Transverse colon (tissue), 4 donors: ENCODE measurements around the gene PALMD. TPM values are rescaled to one million over a fixed set of nuclear protein-coding genes. Genes with fewer than 3 reads are reported as not detected.

Experiments
- DNase-seq: peaks from one replicate; pipeline ENCODE4 v3.0.0-alpha.2; 2019
- H3K27ac ChIP-seq, 4 donors: fragments of 200-600 bp; sonication (generic); 2 replicates each; pipeline ENCODE4 v1.5.1; 2016 to 2018; ENCODE audit warnings: inconsistent platforms in 4 of 4
- H3K27me3 ChIP-seq: fragments of 200-600 bp; sonication (generic); 2 replicates; pipeline ENCODE4 v1.5.1; 2017; ENCODE audit warnings: inconsistent platforms
- H3K36me3 ChIP-seq, 4 donors: fragments of 200-600 bp; sonication (generic); 2 replicates each; pipeline ENCODE4 v1.5.1; 2017 to 2019; ENCODE audit warnings: inconsistent platforms in 4 of 4
- H3K4me1 ChIP-seq, 4 donors: fragments of 200-600 bp; sonication (generic); 2 replicates each; pipeline ENCODE4 v1.5.1; 2017 to 2020; ENCODE audit warnings: inconsistent platforms in 4 of 4
- H3K4me3 ChIP-seq, 4 donors: fragments of 200-600 bp; sonication (generic); 1 replicate in 1 of 4; 2 replicates in 3 of 4; pipeline versions ENCODE4 v1.5.1 to v1.6.1; 2017 to 2019; ENCODE audit warnings: inconsistent platforms in 4 of 4
- H3K9me3 ChIP-seq, 2 donors: fragments of 200-600 bp; sonication (generic); 2 replicates each; pipeline ENCODE4 v1.5.1; 2017 to 2019; ENCODE audit warnings: inconsistent platforms in 2 of 2
- EP300 ChIP-seq: sonication (generic); formaldehyde crosslinking; IDR thresholded peaks from one replicate; pipeline ENCODE4 v1.6.1; 2017; ENCODE audit warnings: antibody characterized with exemption, low read depth
- POLR2A ChIP-seq: fragments of 450-650 bp; IDR thresholded peaks from one replicate; pipeline ENCODE4 v1.6.1; 2016; ENCODE audit warnings: antibody characterized with exemption, mild to moderate bottlenecking, moderate library complexity
- POLR2AphosphoS5 ChIP-seq, 3 donors: sonication (generic); formaldehyde crosslinking; IDR thresholded peaks; one replicate each; pipeline ENCODE4 v1.6.1; 2016; ENCODE audit warnings: antibody characterized with exemption in 3 of 3
- WGBS, 2 donors: methylation state at CpG; one replicate each; pipeline ENCODE4 v1.1.5; 2018; ENCODE audit warnings: low coverage in 1 of 2; 5-methylcytosine and 5-hydroxymethylcytosine counted together
- in situ Hi-C, 4 donors: fragments of 200-750 bp; cut with MboI; loops; one replicate each; pipeline versions ENCODE4 v1.15.0 to v1.15.1; 2017; ENCODE audit warnings: low sequenced_read_pairs in 3 of 4, low pct_ligation_motif_present in 1 of 4, low pct_unique_long_range_greater_than_20kb in 1 of 4
- intact Hi-C: fragments of 100-400 bp; cut with DNase I; formaldehyde crosslinking; loops from one replicate; pipeline ENCODE4 v1.15.1; 2023; ENCODE audit warnings: low total_unique reads
- total RNA-seq, 4 donors: library from RNA; depleted of rRNA; stranded (reverse); fragments of >200 nt; gene quantifications; one replicate each; pipeline ENCODE4 v1.1.0, GENCODE V29; 2016
- TF ChIP-seq, protein P1 (sequence below), 5 experiments: fragments of 200-600 bp in 3 of 5; fragments of 450-650 bp in 2 of 5; sonication (generic) in 3 of 5; IDR thresholded peaks; 1 replicate in 2 of 5; 2 replicates in 3 of 5; pipeline ENCODE4 v1.5.1; 2016 to 2017; ENCODE audit warnings: antibody characterized with exemption in 5 of 5, inconsistent platforms in 3 of 5, mild to moderate bottlenecking in 2 of 5, moderate library complexity in 1 of 5

PALMD gene
- total RNA-seq, 4 donors from 2014 or later: 1.9 to 4.4 (median 2.9) TPM

DNA sequence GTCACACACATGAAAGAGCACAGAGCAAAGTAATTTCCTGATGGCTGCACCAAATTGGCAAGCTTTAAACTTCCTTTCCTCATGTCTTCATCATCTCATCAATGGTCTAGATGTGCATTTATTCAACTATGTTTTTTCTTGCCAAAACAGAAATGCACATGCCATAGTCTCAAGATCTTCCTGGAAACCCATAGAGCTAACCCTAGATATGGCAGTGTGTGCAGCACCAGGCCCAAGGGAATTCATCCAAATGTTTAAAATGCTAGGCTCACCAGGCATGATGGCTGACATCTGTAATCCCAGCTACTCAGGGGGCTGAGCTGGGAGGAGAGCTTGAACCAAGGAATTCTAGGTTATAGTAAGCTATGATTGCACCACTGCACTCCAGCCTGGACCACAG is 31.2 kb upstream of the PALMD start:
- Histone ChIP-seq H3K36me3 (no peaks in the 10 kb centered on the region), H3K9me3 (no peaks in the 10 kb centered on the region), H3K4me1 (no peaks in the 10 kb centered on the region), H3K27me3 (no peaks in the 10 kb centered on the region), H3K27ac (no peak overlapping the region), H3K4me3 (no peak overlapping the region)
- DNase-seq: no peak
- in situ Hi-C loops: no loop called here
- intact Hi-C loops: no loop called here
- no peak for TF ChIP-seq POLR2AphosphoS5 (IDR thresholded peaks at IDR 0.05)
- TF ChIP-seq, protein P1, sequence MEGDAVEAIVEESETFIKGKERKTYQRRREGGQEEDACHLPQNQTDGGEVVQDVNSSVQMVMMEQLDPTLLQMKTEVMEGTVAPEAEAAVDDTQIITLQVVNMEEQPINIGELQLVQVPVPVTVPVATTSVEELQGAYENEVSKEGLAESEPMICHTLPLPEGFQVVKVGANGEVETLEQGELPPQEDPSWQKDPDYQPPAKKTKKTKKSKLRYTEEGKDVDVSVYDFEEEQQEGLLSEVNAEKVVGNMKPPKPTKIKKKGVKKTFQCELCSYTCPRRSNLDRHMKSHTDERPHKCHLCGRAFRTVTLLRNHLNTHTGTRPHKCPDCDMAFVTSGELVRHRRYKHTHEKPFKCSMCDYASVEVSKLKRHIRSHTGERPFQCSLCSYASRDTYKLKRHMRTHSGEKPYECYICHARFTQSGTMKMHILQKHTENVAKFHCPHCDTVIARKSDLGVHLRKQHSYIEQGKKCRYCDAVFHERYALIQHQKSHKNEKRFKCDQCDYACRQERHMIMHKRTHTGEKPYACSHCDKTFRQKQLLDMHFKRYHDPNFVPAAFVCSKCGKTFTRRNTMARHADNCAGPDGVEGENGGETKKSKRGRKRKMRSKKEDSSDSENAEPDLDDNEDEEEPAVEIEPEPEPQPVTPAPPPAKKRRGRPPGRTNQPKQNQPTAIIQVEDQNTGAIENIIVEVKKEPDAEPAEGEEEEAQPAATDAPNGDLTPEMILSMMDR (IDR thresholded peaks at IDR 0.05): no peak
- TF ChIP-seq POLR2A: no peak
- TF ChIP-seq EP300: no peak

DNA sequence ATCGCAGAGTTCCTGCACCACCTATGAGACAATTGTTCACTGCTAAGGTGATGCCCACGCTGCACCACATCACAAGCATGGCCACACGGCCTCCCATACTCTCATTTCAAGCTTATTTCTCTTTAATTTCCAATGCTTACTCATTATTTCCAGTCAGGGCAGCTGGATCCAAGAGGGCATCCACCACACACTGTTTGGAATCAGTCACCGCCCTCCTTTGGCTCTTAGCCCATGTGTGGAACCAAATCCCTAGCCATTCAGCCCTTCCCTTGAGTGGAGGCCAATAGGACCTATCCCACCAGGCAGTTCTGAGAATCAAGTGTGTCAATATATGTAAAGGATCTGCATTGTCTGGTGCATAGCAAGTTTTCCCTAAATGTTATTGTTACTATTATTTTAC is 26.3 kb upstream of the PALMD start:
- H3K27ac ChIP-seq: no peak overlapping the region

DNA sequence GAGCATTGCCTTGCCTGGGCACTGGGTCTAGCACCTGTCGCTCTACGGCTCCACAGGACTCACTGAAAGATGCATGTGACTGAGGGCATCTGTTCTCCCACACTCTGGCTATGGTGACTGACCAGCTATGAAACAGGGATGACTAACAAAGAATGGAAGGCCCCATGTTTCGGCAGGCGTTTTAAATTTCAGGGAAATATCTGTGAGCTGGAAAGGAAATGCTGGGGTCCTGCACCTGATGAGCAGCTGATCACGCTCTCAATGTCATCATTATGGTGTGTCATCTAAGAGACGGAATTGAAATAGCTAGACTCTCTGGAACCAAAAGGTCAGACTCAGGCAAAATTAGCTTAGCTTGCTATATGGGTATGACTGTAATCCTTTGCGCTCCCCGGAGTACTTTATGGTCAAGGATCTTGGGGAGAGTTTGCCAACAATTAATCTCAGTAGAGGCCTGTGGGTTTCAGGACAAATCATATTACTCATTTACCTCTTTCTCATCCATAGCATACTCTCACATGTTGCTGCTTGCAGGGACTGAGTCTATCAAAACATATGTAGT is 24.5 kb upstream of the PALMD start:
- in situ Hi-C loops (no loop called here), intact Hi-C loops (no loop called here)
- no peak overlapping the region for H3K4me3 ChIP-seq
- no peaks in the 10 kb centered on the region for H3K9me3 ChIP-seq
- H3K27ac ChIP-seq: no peak overlapping the region
- peaks cover 0 to 3% (median 0%) of the 10 kb centered on the region in 4 donors for H3K4me1 ChIP-seq
- H3K36me3 ChIP-seq: no peaks in the 10 kb centered on the region
- TF ChIP-seq, protein P1 (IDR thresholded peaks at IDR 0.05): no peak
- TF ChIP-seq POLR2AphosphoS5 (IDR thresholded peaks at IDR 0.05) (no peak), POLR2A (no peak), EP300 (no peak)
- no peak for DNase-seq
- H3K27me3 ChIP-seq: no peaks in the 10 kb centered on the region
- 89 to 94% methylated on average over 6 to 8 of the region's 8 CpGs for WGBS, 2 donors

More for the DNA sequence above, 26.3 kb upstream of the PALMD start:
- intact Hi-C loops: no loop called here
- no peak overlapping the region for H3K4me3 ChIP-seq
- no peaks in the 10 kb centered on the region for H3K36me3 ChIP-seq
- no peaks in the 10 kb centered on the region for H3K27me3 ChIP-seq
- no peak for TF ChIP-seq POLR2A
- TF ChIP-seq, protein P1 (IDR thresholded peaks at IDR 0.05): no peak
- no peak for TF ChIP-seq POLR2AphosphoS5 (IDR thresholded peaks at IDR 0.05)
- TF ChIP-seq EP300: no peak
- no peak for DNase-seq
- WGBS, 2 donors: 78% methylated on average over 4 of the region's 4 CpGs; no CpG with 5 or more reads in 1 of the 2 donors
- H3K4me1 ChIP-seq: peaks cover 0 to 3% (median 0%) of the 10 kb centered on the region in 4 donors
- no peaks in the 10 kb centered on the region for H3K9me3 ChIP-seq
- in situ Hi-C loops: no loop called here

DNA sequence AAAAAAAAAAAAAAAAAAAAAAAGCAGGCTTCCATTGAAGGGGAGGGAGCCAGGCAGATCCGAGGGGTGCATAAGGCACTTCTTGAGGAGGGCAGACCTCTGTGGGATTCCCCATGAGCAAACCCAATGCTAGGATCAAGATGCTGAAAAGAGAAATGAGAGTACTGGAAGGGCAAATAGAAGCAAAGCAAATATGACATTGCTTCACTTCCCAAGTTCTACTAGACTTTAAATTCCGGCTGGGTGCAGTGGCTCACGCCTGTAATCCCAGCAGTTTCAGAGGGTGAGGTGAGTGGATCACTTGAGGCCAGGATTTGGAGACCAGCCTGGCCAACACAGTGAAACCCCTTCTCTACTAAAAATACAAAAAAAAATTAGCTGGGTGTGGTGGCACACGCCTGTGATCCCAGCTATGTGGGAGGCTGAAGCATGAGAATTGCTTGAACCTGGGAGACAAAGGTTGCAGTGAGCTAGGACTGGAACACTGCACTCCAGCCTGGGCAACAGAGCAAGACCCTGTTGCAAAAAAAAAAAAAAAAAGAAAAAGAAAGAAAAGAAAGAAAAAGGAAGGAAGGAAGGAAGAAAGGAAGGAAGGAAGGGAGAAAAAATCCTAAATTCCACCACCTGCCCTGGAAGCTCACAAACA is 23.1 kb upstream of the PALMD start:
- 87 to 92% methylated on average over 4 of the region's 4 CpGs for WGBS, 2 donors
- TF ChIP-seq, protein P1 (IDR thresholded peaks at IDR 0.05): no peak
- no peak for TF ChIP-seq POLR2A
- no peak for TF ChIP-seq EP300
- in situ Hi-C loops: no loop called here
- Histone ChIP-seq H3K4me1 (peaks cover 0 to 3% (median 0%) of the 10 kb centered on the region in 4 donors), H3K27me3 (no peaks in the 10 kb centered on the region), H3K4me3 (no peak overlapping the region), H3K9me3 (no peaks in the 10 kb centered on the region), H3K27ac (no peak overlapping the region), H3K36me3 (no peaks in the 10 kb centered on the region)
- no peak for DNase-seq
- intact Hi-C loops: no loop called here
